Hindlimb muscle (tissue), 1 donor: ENCODE results near the gene SUMO2. TPM values are rescaled to one million over a fixed set of nuclear protein-coding genes. Genes with fewer than 3 reads are reported as not detected.
A peak's percentile ranks its signal among the peaks of the same experiment; 100 is the strongest.
"Not testable (repeated sequence)": the region's sequence is repeated elsewhere in the genome, so short reads cannot be mapped to it uniquely, and the experiment has no call there.

Experiments
- DNase-seq: peaks from one replicate; pipeline ENCODE4 v3.0.0-alpha.2; 2013
- polyA plus RNA-seq: library from polyadenylated mRNA; unstranded; fragments of 120-200 nt; gene quantifications from one replicate; pipeline ENCODE4 v1.2.1, GENCODE V29; 2013; ENCODE audit not compliant: insufficient read length

The SUMO2 gene
- polyA plus RNA-seq, result 309 TPM

- DNase-seq, result peak; percentile 97
Observed at GRCh38 chr17:75182569-75183436, at the start of gene SUMO2. TSS of gene SUMO2 (minus strand) at chr17:75182959. CDS start at chr17:75182834, 125 bp downstream.

GRCh38 chr17:75231741-75232464 is 49.1 kb upstream of the SUMO2 start:
- DNase-seq, result no peak

GRCh38 chr17:75231071-75231470 is 48.3 kb upstream of the SUMO2 start:
- no peak for DNase-seq

GRCh38 chr17:75228847-75229246 is 46.1 kb upstream of the SUMO2 start:
- no peak for DNase-seq

- no peak for DNase-seq
Observed at GRCh38 chr17:75228305-75228704, 45.5 kb upstream of the SUMO2 start.

GRCh38 chr17:75227729-75228128 is 45.0 kb upstream of the SUMO2 start:
- DNase-seq, result no peak

GRCh38 chr17:75225016-75225415 is 42.3 kb upstream of the SUMO2 start:
- DNase-seq, result no peak

GRCh38 chr17:75219815-75220214 is 37.1 kb upstream of the SUMO2 start:
- no peak for DNase-seq

GRCh38 chr17:75218131-75218530 is 35.4 kb upstream of the SUMO2 start:
- DNase-seq, result no peak

- DNase-seq, result no peak
Observed at GRCh38 chr17:75209061-75209460, 26.3 kb upstream of the SUMO2 start.

GRCh38 chr17:75208161-75208560 is 25.4 kb upstream of the SUMO2 start:
- no peak for DNase-seq

GRCh38 chr17:75207760-75208159 is 25.0 kb upstream of the SUMO2 start:
- DNase-seq, result no peak

GRCh38 chr17:75207050-75207407 is 24.3 kb upstream of the SUMO2 start:
- DNase-seq, result not testable (repeated sequence)

GRCh38 chr17:75205793-75206163 is 23.0 kb upstream of the SUMO2 start:
- DNase-seq, result no peak

- peak; percentile 95 for DNase-seq
Observed at GRCh38 chr17:75205037-75205792, 22.5 kb upstream of the SUMO2 start, which contains the start of gene NUP85. TSS of gene NUP85 (plus strand) at chr17:75205679. CDS start at chr17:75205762, 83 bp downstream.

GRCh38 chr17:75199886-75200618 is 17.3 kb upstream of the SUMO2 start:
- DNase-seq, result no peak

- DNase-seq, result no peak
Observed at GRCh38 chr17:75194879-75195278, 12.1 kb upstream of the SUMO2 start.

- DNase-seq, result no peak
Observed at GRCh38 chr17:75191584-75191983, 8.8 kb upstream of the SUMO2 start.

- DNase-seq, result no peak
Observed at GRCh38 chr17:75188614-75189013, 5.9 kb upstream of the SUMO2 start.

GRCh38 chr17:75183999-75184884 is 1.5 kb upstream of the SUMO2 start:
- no peak for DNase-seq

GRCh38 chr17:75182319-75182568 is 515 bp downstream of the SUMO2 start:
- DNase-seq, result no peak
